Measurements from ENCODE around the gene BCKDHB.

Gene BCKDHB

DNA sequence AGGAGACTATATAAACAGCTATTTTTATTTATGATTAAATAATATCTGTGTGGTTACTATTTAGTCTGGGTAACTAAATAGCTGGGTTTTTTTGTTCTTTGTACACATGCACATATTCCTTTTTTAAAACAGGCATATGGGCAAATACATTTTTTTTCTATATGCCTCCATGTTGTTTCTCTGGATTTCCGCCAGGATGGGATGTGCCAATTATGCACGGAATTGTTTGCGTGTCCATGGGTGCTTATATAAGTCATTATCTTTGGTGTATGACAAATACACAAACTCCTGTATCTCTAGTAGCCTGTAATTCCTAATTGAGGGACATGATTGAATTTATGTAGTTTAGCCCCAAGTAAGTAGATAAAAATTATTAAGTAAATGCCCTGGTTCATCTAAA, 226.9 kb downstream of the BCKDHB start:
- no peak overlapping the region for H3K27ac ChIP-seq
- H3K4me3 ChIP-seq: no peak overlapping the region
- no peak for TF ChIP-seq CTCF (IDR thresholded peaks at IDR 0.05)
- no peak for DNase-seq (ENCODE audit: low spot score)

DNA sequence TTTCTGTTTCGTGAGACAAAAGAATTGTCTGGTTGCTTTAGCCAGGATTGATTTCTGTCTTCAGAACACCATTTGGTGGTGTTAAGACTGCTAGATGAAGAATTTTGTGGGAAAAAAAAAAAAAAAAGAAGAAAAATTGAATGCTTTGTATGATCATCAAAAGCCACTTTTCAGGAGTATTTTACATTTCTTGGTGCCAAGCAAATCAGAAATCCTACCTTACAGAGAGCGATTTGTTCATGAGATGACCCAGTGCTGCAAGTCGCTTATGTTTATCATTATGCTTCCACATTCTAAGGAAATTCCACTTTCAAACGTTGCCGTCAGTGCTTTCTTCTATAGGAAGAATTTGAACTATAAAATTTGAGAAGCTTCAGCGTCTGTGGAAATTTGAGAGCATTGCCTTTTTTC, 228.7 kb downstream of the BCKDHB start:
- H3K4me3 ChIP-seq: peak overlapping the region; percentile 46
- no peak for DNase-seq (ENCODE audit: low spot score)
- H3K27ac ChIP-seq: no peak overlapping the region
- no peak for TF ChIP-seq CTCF (IDR thresholded peaks at IDR 0.05)

DNA sequence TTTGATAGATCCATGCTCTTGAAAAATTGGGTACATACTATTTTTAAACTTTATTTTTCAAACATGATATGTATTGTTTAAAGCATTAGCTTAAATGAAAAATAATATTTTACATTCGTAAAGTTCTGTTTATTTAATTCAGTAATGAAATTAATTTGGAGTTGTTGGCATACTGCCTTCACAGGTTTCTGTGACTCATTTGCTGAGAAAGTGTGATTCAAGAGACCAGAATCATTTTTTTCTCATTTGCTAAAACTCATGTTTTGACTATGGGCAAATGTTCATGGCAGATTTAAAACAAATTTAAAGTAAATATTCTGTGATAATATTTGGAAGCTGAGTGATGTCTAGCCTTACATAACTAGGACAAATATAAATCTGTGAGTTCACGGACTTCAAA, 230.4 kb downstream of the BCKDHB start:
- no peak overlapping the region for H3K4me3 ChIP-seq
- TF ChIP-seq CTCF (IDR thresholded peaks at IDR 0.05): no peak
- DNase-seq (ENCODE audit: low spot score): no peak
- H3K27ac ChIP-seq: no peak overlapping the region

GRCh38 chr6:80338201-80338836, 231.8 kb downstream of the BCKDHB start:
- TF ChIP-seq CTCF (IDR thresholded peaks at IDR 0.05): peak; percentile 29
- no peak for DNase-seq (ENCODE audit: low spot score)

DNA sequence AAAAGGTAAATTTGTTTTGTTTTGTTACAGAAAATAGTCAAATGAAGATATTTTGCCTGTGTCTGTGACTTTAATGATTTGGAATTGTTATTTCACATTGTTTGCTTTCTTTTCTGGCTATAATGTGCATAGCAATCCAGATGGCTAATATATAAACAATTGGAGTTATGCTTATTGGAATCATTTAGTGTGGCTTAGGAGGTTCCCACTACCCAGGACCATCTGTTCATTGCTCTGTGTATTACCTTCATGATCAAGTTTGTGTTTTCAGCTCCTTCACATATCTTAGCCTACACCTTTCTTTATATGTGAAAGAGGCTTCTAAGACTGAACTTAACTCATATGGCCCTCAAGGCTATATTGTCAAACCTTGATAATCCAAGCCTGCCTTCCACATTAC, 232.9 kb downstream of the BCKDHB start:
- DNase-seq (ENCODE audit: low spot score): no peak
- H3K27ac ChIP-seq: no peak overlapping the region
- no peak overlapping the region for H3K4me3 ChIP-seq
- no peak for TF ChIP-seq CTCF (IDR thresholded peaks at IDR 0.05)

More at GRCh38 chr6:80338201-80338836, 231.8 kb downstream of the BCKDHB start:
- Histone ChIP-seq H3K27ac (no peak overlapping the region), H3K4me3 (no peak overlapping the region)

DNA sequence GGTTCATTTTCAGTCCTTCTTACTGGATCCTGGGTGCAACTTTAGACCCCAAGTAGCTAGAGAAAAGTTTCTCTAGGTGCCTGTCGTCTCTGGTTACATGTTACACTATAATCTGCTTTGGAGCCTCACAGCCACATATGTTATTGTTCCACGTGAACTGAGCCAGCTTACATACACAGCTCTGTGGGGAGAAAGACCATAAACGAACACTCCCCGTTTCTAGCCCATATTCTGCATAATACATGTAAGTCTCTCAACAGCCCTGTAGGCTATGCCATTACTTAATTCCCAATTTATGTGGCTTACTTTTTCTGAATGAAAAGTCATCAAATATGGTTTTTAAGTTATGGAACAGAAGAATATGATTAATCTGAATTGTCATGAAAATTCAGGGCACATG, 233.8 kb downstream of the BCKDHB start:
- DNase-seq (ENCODE audit: low spot score): no peak
- TF ChIP-seq CTCF (IDR thresholded peaks at IDR 0.05): no peak
- H3K4me3 ChIP-seq: no peak overlapping the region
- no peak overlapping the region for H3K27ac ChIP-seq

- H3K27ac ChIP-seq: no peak overlapping the region
- no peak overlapping the region for H3K4me3 ChIP-seq
- TF ChIP-seq CTCF (IDR thresholded peaks at IDR 0.05): no peak
- DNase-seq (ENCODE audit: low spot score): no peak
These were observed 234.2 kb downstream of the BCKDHB start for GRCh38 chr6:80340686-80341085.

Data from coronary artery (tissue), 2 donors.